GM12878 (cell line): ENCODE measurements around the gene ARFRP1. TPM values are rescaled to one million over a fixed set of nuclear protein-coding genes. Genes with fewer than 3 reads are reported as not detected.

Experiments
- ATAC-seq: fragments of 200-7000 bp; cut with Tn5 transposase; 3 replicates; pipeline ENCODE4 v1.9.1; 2020; ENCODE audit warnings: mild to moderate bottlenecking, moderate library complexity
- BruUV-seq: library from RNA; stranded (reverse); fragments of 400-500 nt; replicated peaks from 2 replicates; lab custom pipeline; 2021; lab: Mats Ljungman, UMichigan
- CTCF ChIA-PET: fragments of 300-600 bp; sonication (Branson Sonifier 250); formaldehyde crosslinking; extraction: SDS; loops from one replicate; lab custom pipeline; 2021; ENCODE audit warnings: inconsistent platforms; lab: Yijun Ruan, JAX
- POLR2A ChIA-PET: fragments of 350-600 bp; formaldehyde crosslinking; extraction: SDS; loops from one replicate; lab custom pipeline; 2021; ENCODE audit warnings: inconsistent platforms; lab: Charles Lee
- RAD21 ChIA-PET: fragments of 300-600 bp; sonication (Branson Sonifier 250); formaldehyde crosslinking; loops from one replicate; lab custom pipeline; 2023; ENCODE audit warnings: antibody characterized with exemption; ENCODE audit not compliant: unreplicated experiment; lab: Charles Lee
- SMC1A ChIA-PET: fragments of 300-600 bp; sonication (Branson Sonifier 250); formaldehyde crosslinking; loops from one replicate; lab custom pipeline; 2023; ENCODE audit not compliant: unreplicated experiment, uncharacterized antibody; lab: Charles Lee
- DNase-seq: peaks from one replicate; pipeline ENCODE4 v3.0.0-alpha.2; 2011; ENCODE audit warnings: low read depth, low spot score
- FAIRE-seq: peaks from 3 replicates; lab custom pipeline; 2011; peaks lifted over from hg19 to GRCh38; lab: Jason Lieb, UNC
- H2AFZ ChIP-seq: 2 replicates; pipeline ENCODE4 v1.6.0; 2011; ENCODE audit warnings: low read depth, low read length, control low read depth; ENCODE audit not compliant: control insufficient read depth
- H3K27ac ChIP-seq: 2 replicates; pipeline ENCODE4 v1.5.1; 2011; ENCODE audit warnings: control low read depth; ENCODE audit not compliant: control insufficient read depth, insufficient read depth
- H3K27me3 ChIP-seq, 2 experiments: replicated peaks in 1 of 2; 2 replicates each; pipeline versions ENCODE4 v1.6.0 to v1.6.1; 2011; ENCODE audit warnings: low read length in 1 of 2; ENCODE audit not compliant: control insufficient read depth in 2 of 2, insufficient read depth in 2 of 2
- H3K36me3 ChIP-seq, 2 experiments: 2 replicates each; pipeline ENCODE4 v1.5.1; 2011; ENCODE audit warnings: low read length in 1 of 2; ENCODE audit not compliant: control insufficient read depth in 2 of 2, insufficient read depth in 2 of 2
- H3K4me1 ChIP-seq: 2 replicates; pipeline ENCODE4 v1.6.1; 2011; ENCODE audit warnings: mild to moderate bottlenecking, low read length, moderate library complexity, mixed read lengths; ENCODE audit not compliant: control insufficient read depth, insufficient read depth
- H3K4me2 ChIP-seq: 2 replicates; pipeline ENCODE4 v1.6.0; 2011; ENCODE audit warnings: control low read depth; ENCODE audit not compliant: control insufficient read depth, insufficient read depth
- H3K4me3 ChIP-seq: fragments of 200-600 bp; sonication (generic); 2 replicates; pipeline ENCODE4 v1.5.1; 2016
- H3K79me2 ChIP-seq: 2 replicates; pipeline ENCODE4 v1.6.0; 2011; ENCODE audit warnings: low read length; ENCODE audit not compliant: control insufficient read depth, insufficient read depth
- H3K9ac ChIP-seq: 2 replicates; pipeline ENCODE4 v1.8.0; 2011; ENCODE audit warnings: low read length, control low read depth, mixed read lengths; ENCODE audit not compliant: control insufficient read depth, insufficient read depth
- H3K9me3 ChIP-seq: replicated peaks from 3 replicates; pipeline ENCODE4 v1.5.1; 2011; ENCODE audit warnings: mild to moderate bottlenecking, low read length; ENCODE audit not compliant: control insufficient read depth, insufficient read depth
- H4K20me1 ChIP-seq: 2 replicates; pipeline ENCODE4 v1.6.0; 2011; ENCODE audit not compliant: control insufficient read depth, insufficient read depth
- ASH2L ChIP-seq: fragments of 300-600, 200-600 bp; sonication (generic); IDR thresholded peaks from 2 replicates; pipeline ENCODE4 v1.6.1; 2017; ENCODE audit warnings: low read depth, mild to moderate bottlenecking, borderline replicate concordance
- BMI1 ChIP-seq: fragments of 450-650 bp; IDR thresholded peaks from 2 replicates; pipeline ENCODE4 v1.6.1; 2016; ENCODE audit warnings: mild to moderate bottlenecking, moderate library complexity, borderline replicate concordance
- CBX3 ChIP-seq: fragments of 200-600 bp; sonication (generic); IDR thresholded peaks from 2 replicates; pipeline ENCODE4 v1.6.1; 2016; ENCODE audit warnings: low read depth, borderline replicate concordance
- NR2C1 ChIP-seq: fragments of 450-650 bp; IDR thresholded peaks from 2 replicates; pipeline ENCODE4 v1.6.1; 2017; ENCODE audit warnings: antibody characterized with exemption, mild to moderate bottlenecking, moderate library complexity
- NR2F1 ChIP-seq: fragments of 450-650 bp; conservative IDR thresholded peaks from 2 replicates; pipeline ENCODE4 v1.6.1; 2017; ENCODE audit warnings: mild to moderate bottlenecking
- RFX5 ChIP-seq: IDR thresholded peaks from 2 replicates; pipeline ENCODE4 v1.6.1; 2011; ENCODE audit warnings: low read depth, low read length, improper control_type of control experiment
- SIX5 ChIP-seq: IDR thresholded peaks from 2 replicates; pipeline ENCODE4 v1.6.1; 2011; ENCODE audit warnings: mild to moderate bottlenecking, low read depth, low read length, moderate library complexity; ENCODE audit not compliant: severe bottlenecking
- SMAD5 ChIP-seq: IDR thresholded peaks from 2 replicates; pipeline ENCODE4 v1.6.1; 2016; ENCODE audit warnings: antibody characterized with exemption, low read depth
- SPI1 ChIP-seq: IDR thresholded peaks from 2 replicates; pipeline ENCODE4 v1.6.1; 2011; ENCODE audit warnings: low read depth, mild to moderate bottlenecking, low read length, moderate library complexity, borderline replicate concordance; ENCODE audit not compliant: insufficient read depth
- TCF12 ChIP-seq: IDR thresholded peaks from 2 replicates; pipeline ENCODE4 v1.6.1; 2011; ENCODE audit warnings: low read depth, mild to moderate bottlenecking, low read length
- WGBS: methylation state at CpG from one replicate; pipeline ENCODE4 v1.1.6; 2016; ENCODE audit warnings: low lambda C conversion rate; ENCODE audit not compliant: insufficient replicate concordance, insufficient coverage; ENCODE audit errors: missing lambda C conversion rate; 5-methylcytosine and 5-hydroxymethylcytosine counted together
- in situ Hi-C: fragments of 300-500 bp; cut with MboI; formaldehyde crosslinking; loops from 9 replicates; pipeline ENCODE4 v1.14.3; 2018; ENCODE audit warnings: mixed read lengths
- intact Hi-C: fragments of 100-400 bp; cut with micrococcal nuclease; formaldehyde crosslinking; loops from one replicate; pipeline ENCODE4 v1.14.2; 2022; ENCODE audit not compliant: unreplicated experiment
- polyA plus RNA-seq, 11 experiments: library from polyadenylated mRNA; depleted of rRNA in 4 of 11; unstranded in 6 of 11; stranded (reverse) in 5 of 11; fragments of >200 nt; fragmentation: Nextera tagmentation in 4 of 11; fragmentation: Illumina TruSeq in 1 of 11; extraction: Ambion mirVana in 4 of 11; extraction: Trizol in 1 of 11; gene quantifications; 1 replicate in 1 of 11; 2 replicates in 10 of 11; pipeline versions ENCODE4 v1.2.1 to v1.2.3, GENCODE V29; 2011 to 2016; ENCODE audit warnings: inconsistent platforms in 2 of 11, missing spikeins in 2 of 11, low read depth in 1 of 11
- total RNA-seq, 4 experiments: library from RNA; depleted of rRNA in 3 of 4; stranded (reverse); fragments of >200 nt in 3 of 4; fragmentation: Illumina TruSeq in 1 of 4; extraction: Trizol in 1 of 4; gene quantifications; 2 replicates each; pipeline versions ENCODE4 v1.2.1 to v1.2.3, GENCODE V29; 2013 to 2021
- TF ChIP-seq, protein P1 (sequence below): IDR thresholded peaks from 2 replicates; pipeline ENCODE4 v1.6.1; 2011; ENCODE audit warnings: borderline replicate concordance, low read depth, mild to moderate bottlenecking, moderate library complexity, low read length; ENCODE audit not compliant: insufficient read depth, poor library complexity, severe bottlenecking
- TF ChIP-seq, protein P2 (sequence below): fragments of 450-650 bp; formaldehyde crosslinking; IDR thresholded peaks from 2 replicates; pipeline ENCODE4 v1.5.0; 2022; ENCODE audit warnings: mild to moderate bottlenecking, missing genetic modification characterization

ARFRP1 gene
- total and polyA plus RNA-seq, 10 of the 15 experiments (the other 5 are each of a cell fraction or from before 2014, with no cell fraction given), result 0.37 to 71.7 (median 34.6) TPM

DNA sequence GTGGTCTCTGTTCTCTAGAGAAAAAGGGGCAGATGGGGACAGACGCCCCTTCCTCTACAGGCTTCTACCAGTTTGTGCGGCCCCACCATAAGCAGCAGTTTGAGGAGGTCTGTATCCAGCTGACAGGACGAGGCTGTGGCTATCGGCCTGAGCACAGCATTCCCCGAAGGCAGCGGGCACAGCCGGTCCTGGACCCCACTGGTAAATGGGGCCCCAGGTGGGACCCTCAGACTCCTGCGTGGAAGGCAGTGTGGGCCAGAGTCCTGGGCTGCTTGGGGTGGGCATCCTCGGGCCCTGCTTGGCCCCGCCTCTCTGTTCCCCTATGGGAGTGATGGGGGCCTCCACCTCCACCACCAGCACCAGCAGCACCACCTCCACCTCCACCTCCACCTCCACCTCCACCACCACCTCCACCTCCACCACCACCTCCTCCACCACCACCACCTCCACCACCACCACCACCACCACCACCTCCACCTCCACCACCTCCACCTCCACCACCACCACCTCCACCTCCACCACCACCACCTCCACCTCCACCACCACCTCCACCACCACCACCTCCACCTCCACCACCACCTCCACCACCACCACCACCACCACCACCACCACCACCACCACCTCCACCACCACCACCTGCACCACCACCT is 14.6 kb downstream of the ARFRP1 start:
- 89% methylated on average over 10 of the region's 10 CpGs for WGBS
- Histone ChIP-seq H3K27me3 (no peaks in the 10 kb centered on the region), H3K9ac (no peak overlapping the region), H3K4me3 (no peak overlapping the region), H3K4me1 (peaks cover 3% of the 10 kb centered on the region), H3K4me2 (no peak overlapping the region), H3K36me3 (no peaks in the 10 kb centered on the region), H3K79me2 (no peaks in the 10 kb centered on the region), H3K9me3 (no peaks in the 10 kb centered on the region), H2AFZ (no peak overlapping the region), H4K20me1 (no peaks in the 10 kb centered on the region), H3K27ac (no peak overlapping the region)
- CTCF ChIA-PET, result no interaction called here
- POLR2A ChIA-PET, result no interaction called here
- SMC1A ChIA-PET, result no interaction called here
- intact Hi-C loops, result no loop called here
- FAIRE-seq, result no peak
- in situ Hi-C loops, result no loop called here
- no TSS peak for BruUV-seq
- RAD21 ChIA-PET, result no interaction called here
- no peak for DNase-seq
- ATAC-seq, result no peak
- TF ChIP-seq RFX5, result no peak
- peak; percentile 22 for TF ChIP-seq SIX5

DNA sequence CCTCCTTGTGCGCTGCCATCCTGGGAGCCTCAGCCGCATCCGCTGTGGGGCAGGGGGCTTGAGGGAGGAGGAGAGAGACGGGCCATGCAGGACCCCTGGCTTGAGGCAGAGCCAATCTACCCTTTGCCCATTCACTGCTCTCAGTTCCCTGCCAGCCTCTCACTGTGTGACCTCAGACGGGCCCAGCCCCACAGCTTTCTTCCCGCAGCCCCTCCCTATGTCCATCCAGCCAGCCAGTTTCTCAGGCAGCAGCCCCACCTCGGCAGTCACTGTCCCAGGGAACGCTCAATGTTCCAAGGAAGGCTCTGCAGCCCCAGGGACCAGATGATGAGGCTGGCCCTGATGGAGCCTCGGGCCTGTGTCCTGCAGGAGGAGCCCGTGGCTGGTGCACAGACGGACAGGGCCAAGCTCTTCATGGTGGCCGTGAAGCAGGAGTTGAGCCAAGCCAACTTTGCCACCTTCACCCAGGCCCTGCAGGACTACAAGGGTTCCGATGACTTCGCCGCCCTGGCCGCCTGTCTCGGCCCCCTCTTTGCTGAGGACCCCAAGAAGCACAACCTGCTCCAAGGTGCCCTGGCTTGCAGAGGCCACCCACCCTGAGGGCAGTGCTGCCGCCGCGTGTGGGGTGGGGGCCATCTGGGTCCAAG is 15.2 kb downstream of the ARFRP1 start:
- in situ Hi-C loops (no loop called here), intact Hi-C loops (no loop called here)
- SMC1A ChIA-PET, result no interaction called here
- RAD21 ChIA-PET, result no interaction called here
- H3K27ac ChIP-seq, result no peak overlapping the region
- WGBS, result 81% methylated on average over 20 of the region's 20 CpGs
- DNase-seq, result no peak
- peak; percentile 6; the same call in 1 of the 3 replicates for ATAC-seq
- no peak overlapping the region for H3K9ac ChIP-seq
- H3K4me2 ChIP-seq, result no peak overlapping the region
- BruUV-seq, result no TSS peak
- no peak overlapping the region for H2AFZ ChIP-seq
- no peaks in the 10 kb centered on the region; the same call in 1 of the 2 replicates for H3K4me1 ChIP-seq
- no peaks in the 10 kb centered on the region for H3K36me3 ChIP-seq
- no peaks in the 10 kb centered on the region for H3K27me3 ChIP-seq
- no peak for FAIRE-seq
- H3K9me3 ChIP-seq, result no peaks in the 10 kb centered on the region
- no peaks in the 10 kb centered on the region for H3K79me2 ChIP-seq
- H3K4me3 ChIP-seq, result no peak overlapping the region
- POLR2A ChIA-PET, result no interaction called here
- CTCF ChIA-PET, result no interaction called here
- H4K20me1 ChIP-seq, result no peaks in the 10 kb centered on the region
- TF ChIP-seq, protein P1, sequence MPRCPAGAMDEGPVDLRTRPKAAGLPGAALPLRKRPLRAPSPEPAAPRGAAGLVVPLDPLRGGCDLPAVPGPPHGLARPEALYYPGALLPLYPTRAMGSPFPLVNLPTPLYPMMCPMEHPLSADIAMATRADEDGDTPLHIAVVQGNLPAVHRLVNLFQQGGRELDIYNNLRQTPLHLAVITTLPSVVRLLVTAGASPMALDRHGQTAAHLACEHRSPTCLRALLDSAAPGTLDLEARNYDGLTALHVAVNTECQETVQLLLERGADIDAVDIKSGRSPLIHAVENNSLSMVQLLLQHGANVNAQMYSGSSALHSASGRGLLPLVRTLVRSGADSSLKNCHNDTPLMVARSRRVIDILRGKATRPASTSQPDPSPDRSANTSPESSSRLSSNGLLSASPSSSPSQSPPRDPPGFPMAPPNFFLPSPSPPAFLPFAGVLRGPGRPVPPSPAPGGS, result peak; percentile 7
- no peak for TF ChIP-seq CBX3
- no peak for TF ChIP-seq SPI1
- TF ChIP-seq SMAD5, result no peak
- TF ChIP-seq, protein P2, sequence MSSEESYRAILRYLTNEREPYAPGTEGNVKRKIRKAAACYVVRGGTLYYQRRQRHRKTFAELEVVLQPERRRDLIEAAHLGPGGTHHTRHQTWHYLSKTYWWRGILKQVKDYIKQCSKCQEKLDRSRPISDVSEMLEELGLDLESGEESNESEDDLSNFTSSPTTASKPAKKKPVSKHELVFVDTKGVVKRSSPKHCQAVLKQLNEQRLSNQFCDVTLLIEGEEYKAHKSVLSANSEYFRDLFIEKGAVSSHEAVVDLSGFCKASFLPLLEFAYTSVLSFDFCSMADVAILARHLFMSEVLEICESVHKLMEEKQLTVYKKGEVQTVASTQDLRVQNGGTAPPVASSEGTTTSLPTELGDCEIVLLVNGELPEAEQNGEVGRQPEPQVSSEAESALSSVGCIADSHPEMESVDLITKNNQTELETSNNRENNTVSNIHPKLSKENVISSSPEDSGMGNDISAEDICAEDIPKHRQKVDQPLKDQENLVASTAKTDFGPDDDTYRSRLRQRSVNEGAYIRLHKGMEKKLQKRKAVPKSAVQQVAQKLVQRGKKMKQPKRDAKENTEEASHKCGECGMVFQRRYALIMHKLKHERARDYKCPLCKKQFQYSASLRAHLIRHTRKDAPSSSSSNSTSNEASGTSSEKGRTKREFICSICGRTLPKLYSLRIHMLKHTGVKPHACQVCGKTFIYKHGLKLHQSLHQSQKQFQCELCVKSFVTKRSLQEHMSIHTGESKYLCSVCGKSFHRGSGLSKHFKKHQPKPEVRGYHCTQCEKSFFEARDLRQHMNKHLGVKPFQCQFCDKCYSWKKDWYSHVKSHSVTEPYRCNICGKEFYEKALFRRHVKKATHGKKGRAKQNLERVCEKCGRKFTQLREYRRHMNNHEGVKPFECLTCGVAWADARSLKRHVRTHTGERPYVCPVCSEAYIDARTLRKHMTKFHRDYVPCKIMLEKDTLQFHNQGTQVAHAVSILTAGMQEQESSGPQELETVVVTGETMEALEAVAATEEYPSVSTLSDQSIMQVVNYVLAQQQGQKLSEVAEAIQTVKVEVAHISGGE (CRISPR knock-in tag), result no peak
- no peak for TF ChIP-seq NR2C1
- TF ChIP-seq ASH2L, result no peak
- no peak for TF ChIP-seq NR2F1
- no peak for TF ChIP-seq BMI1
- no peak for TF ChIP-seq TCF12
- TF ChIP-seq SIX5, result peak; percentile 14
